ENCODE measurements around the gene FAM240A. TPM values are rescaled to one million over a fixed set of nuclear protein-coding genes. Genes with fewer than 3 reads are reported as not detected.

The FAM240A gene
- total and polyA plus RNA-seq, 2 donors (not counting 1 experiment from before 2014, with no cell fraction given), result not detected

DNA sequence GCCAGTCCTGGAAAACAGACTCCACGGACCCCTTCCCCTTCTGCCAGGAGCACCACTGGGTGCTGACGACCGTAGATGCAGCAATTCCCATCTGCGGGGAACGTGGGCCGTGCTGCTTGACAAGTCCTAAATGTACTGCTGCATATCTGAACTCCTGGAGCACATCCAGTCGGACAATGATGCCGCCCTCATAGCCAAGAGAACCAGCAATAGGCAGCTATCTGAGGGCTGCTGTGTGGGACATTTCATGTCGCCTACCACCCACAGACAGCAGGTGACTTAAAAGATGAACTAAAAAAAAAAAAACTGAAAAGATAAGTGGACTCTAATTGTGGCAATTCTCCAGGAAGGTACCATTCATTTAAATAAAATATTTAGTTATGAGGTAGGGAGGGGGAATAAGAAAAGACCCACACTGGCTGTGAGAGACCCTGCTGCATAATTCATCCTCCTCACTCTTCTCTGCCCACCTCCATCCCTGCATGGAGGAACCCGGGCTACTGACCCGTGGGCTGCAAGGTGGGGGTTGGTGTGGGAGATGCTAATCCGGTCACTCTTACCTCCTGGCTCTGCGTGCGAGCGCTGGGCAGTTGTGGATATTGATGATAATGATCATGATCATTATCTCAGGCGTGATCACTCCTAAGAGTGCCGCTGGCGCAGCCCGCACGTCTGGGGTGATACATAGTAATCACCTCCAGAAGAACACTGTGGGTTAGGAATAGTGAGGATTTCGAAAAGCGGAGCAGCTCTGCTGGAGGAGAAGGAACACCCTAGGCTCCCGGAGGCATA lies 52.8 kb downstream of the FAM240A start:
- no peak overlapping the region for H2AFZ ChIP-seq (ENCODE audit: low read length)
- H3K4me2 ChIP-seq (ENCODE audit: extremely low read depth, insufficient read depth, low read length), result no peak overlapping the region
- H3K27ac ChIP-seq (ENCODE audit: insufficient read depth, low read length), result no peak overlapping the region
- H4K20me1 ChIP-seq (ENCODE audit: control insufficient read depth, extremely low read depth, insufficient read depth, low read length), result no peaks in the 10 kb centered on the region
- H3K36me3 ChIP-seq (ENCODE audit: control insufficient read depth, insufficient read depth, low read length), result no peaks in the 10 kb centered on the region
- no peak for TF ChIP-seq EZH2 (IDR thresholded peaks at IDR 0.05; ENCODE audit: low read length, missing control alignments)
- TF ChIP-seq, protein P1, sequence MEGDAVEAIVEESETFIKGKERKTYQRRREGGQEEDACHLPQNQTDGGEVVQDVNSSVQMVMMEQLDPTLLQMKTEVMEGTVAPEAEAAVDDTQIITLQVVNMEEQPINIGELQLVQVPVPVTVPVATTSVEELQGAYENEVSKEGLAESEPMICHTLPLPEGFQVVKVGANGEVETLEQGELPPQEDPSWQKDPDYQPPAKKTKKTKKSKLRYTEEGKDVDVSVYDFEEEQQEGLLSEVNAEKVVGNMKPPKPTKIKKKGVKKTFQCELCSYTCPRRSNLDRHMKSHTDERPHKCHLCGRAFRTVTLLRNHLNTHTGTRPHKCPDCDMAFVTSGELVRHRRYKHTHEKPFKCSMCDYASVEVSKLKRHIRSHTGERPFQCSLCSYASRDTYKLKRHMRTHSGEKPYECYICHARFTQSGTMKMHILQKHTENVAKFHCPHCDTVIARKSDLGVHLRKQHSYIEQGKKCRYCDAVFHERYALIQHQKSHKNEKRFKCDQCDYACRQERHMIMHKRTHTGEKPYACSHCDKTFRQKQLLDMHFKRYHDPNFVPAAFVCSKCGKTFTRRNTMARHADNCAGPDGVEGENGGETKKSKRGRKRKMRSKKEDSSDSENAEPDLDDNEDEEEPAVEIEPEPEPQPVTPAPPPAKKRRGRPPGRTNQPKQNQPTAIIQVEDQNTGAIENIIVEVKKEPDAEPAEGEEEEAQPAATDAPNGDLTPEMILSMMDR (conservative IDR thresholded peaks at IDR 0.05 in 1 of 2, IDR thresholded peaks at IDR 0.05 in 1 of 2; ENCODE audit: low read depth in 1 of 2, low read length in 2 of 2), result no peak
- no peaks in the 10 kb centered on the region for H3K4me1 ChIP-seq (ENCODE audit: control insufficient read depth, extremely low read depth, insufficient read depth, low read length)
- no peaks in the 10 kb centered on the region for H3K9me3 ChIP-seq (ENCODE audit: control insufficient read depth, insufficient read depth, low read depth, low read length)
- no peak overlapping the region for H3K9ac ChIP-seq (ENCODE audit: insufficient read depth, low read length)
- DNase-seq (ENCODE audit: low read depth in 2 of 2), result no peak
- H3K79me2 ChIP-seq (ENCODE audit: control insufficient read depth, insufficient read depth, low read length), result no peaks in the 10 kb centered on the region
- H3K27me3 ChIP-seq (ENCODE audit: control insufficient read depth, insufficient read depth, low read length), result no peaks in the 10 kb centered on the region
- H3K4me3 ChIP-seq (replicated peaks in 1 of 4; ENCODE audit: control extremely low read depth in 1 of 4, insufficient read depth in 1 of 4, low read depth in 3 of 4, low read length in 4 of 4), result no peak overlapping the region

GRCh38 chr3:46665763-46666452 lies 53.6 kb downstream of the FAM240A start:
- no peak overlapping the region for H3K9ac ChIP-seq (ENCODE audit: insufficient read depth, low read length)
- no peaks in the 10 kb centered on the region for H3K9me3 ChIP-seq (ENCODE audit: control insufficient read depth, insufficient read depth, low read depth, low read length)
- no peak overlapping the region for H2AFZ ChIP-seq (ENCODE audit: low read length)
- H3K4me1 ChIP-seq (ENCODE audit: control insufficient read depth, extremely low read depth, insufficient read depth, low read length), result no peaks in the 10 kb centered on the region
- H3K27ac ChIP-seq (ENCODE audit: insufficient read depth, low read length), result no peak overlapping the region
- H3K4me2 ChIP-seq (ENCODE audit: extremely low read depth, insufficient read depth, low read length), result no peak overlapping the region
- H3K4me3 ChIP-seq (replicated peaks in 1 of 4; ENCODE audit: control extremely low read depth in 1 of 4, insufficient read depth in 1 of 4, low read depth in 3 of 4, low read length in 4 of 4), result no peak overlapping the region
- no peak for DNase-seq (ENCODE audit: low read depth in 2 of 2)
- H3K27me3 ChIP-seq (ENCODE audit: control insufficient read depth, insufficient read depth, low read length), result no peaks in the 10 kb centered on the region
- H3K79me2 ChIP-seq (ENCODE audit: control insufficient read depth, insufficient read depth, low read length), result no peaks in the 10 kb centered on the region
- H3K36me3 ChIP-seq (ENCODE audit: control insufficient read depth, insufficient read depth, low read length), result no peaks in the 10 kb centered on the region
- no peaks in the 10 kb centered on the region for H4K20me1 ChIP-seq (ENCODE audit: control insufficient read depth, extremely low read depth, insufficient read depth, low read length)
- no peak for TF ChIP-seq EZH2 (IDR thresholded peaks at IDR 0.05; ENCODE audit: low read length, missing control alignments)
- TF ChIP-seq, protein P1 (conservative IDR thresholded peaks at IDR 0.05 in 1 of 2, IDR thresholded peaks at IDR 0.05 in 1 of 2; ENCODE audit: low read depth in 1 of 2, low read length in 2 of 2), result no peak

GRCh38 chr3:46666453-46666845 lies 54.1 kb downstream of the FAM240A start:
- H3K79me2 ChIP-seq (ENCODE audit: control insufficient read depth, insufficient read depth, low read length), result no peaks in the 10 kb centered on the region
- no peak overlapping the region for H3K9ac ChIP-seq (ENCODE audit: insufficient read depth, low read length)
- no peak overlapping the region for H2AFZ ChIP-seq (ENCODE audit: low read length)
- DNase-seq (ENCODE audit: low read depth in 2 of 2), result no peak
- no peak overlapping the region for H3K4me2 ChIP-seq (ENCODE audit: extremely low read depth, insufficient read depth, low read length)
- H4K20me1 ChIP-seq (ENCODE audit: control insufficient read depth, extremely low read depth, insufficient read depth, low read length), result no peaks in the 10 kb centered on the region
- TF ChIP-seq EZH2 (IDR thresholded peaks at IDR 0.05; ENCODE audit: low read length, missing control alignments), result no peak
- TF ChIP-seq, protein P1 (conservative IDR thresholded peaks at IDR 0.05 in 1 of 2, IDR thresholded peaks at IDR 0.05 in 1 of 2; ENCODE audit: low read depth in 1 of 2, low read length in 2 of 2), result no peak
- H3K9me3 ChIP-seq (ENCODE audit: control insufficient read depth, insufficient read depth, low read depth, low read length), result no peaks in the 10 kb centered on the region
- no peak overlapping the region for H3K4me3 ChIP-seq (replicated peaks in 1 of 4; ENCODE audit: control extremely low read depth in 1 of 4, insufficient read depth in 1 of 4, low read depth in 3 of 4, low read length in 4 of 4)
- H3K27me3 ChIP-seq (ENCODE audit: control insufficient read depth, insufficient read depth, low read length), result no peaks in the 10 kb centered on the region
- H3K27ac ChIP-seq (ENCODE audit: insufficient read depth, low read length), result no peak overlapping the region
- H3K36me3 ChIP-seq (ENCODE audit: control insufficient read depth, insufficient read depth, low read length), result no peaks in the 10 kb centered on the region
- H3K4me1 ChIP-seq (ENCODE audit: control insufficient read depth, extremely low read depth, insufficient read depth, low read length), result no peaks in the 10 kb centered on the region

Data from fibroblast of lung (primary cell).